Measurements from ENCODE around the gene LYPD6B. TPM values are rescaled to one million over a fixed set of nuclear protein-coding genes. Genes with fewer than 3 reads are reported as not detected.

Gene LYPD6B
- total RNA-seq, 2 donors from 2014 or later, result 9.3 to 9.9 TPM

GRCh38 chr2:148999451-148999921 is 39.0 kb upstream of the LYPD6B start:
- Histone ChIP-seq H3K4me1 (no peaks in the 10 kb centered on the region), H3K27ac (no peak overlapping the region), H3K4me3 (no peak overlapping the region), H3K36me3 (replicated peaks in 1 of 2; ENCODE audit: insufficient read depth in 1 of 2, low read depth in 2 of 2) (no peaks in the 10 kb centered on the region), H3K9me3 (no peaks in the 10 kb centered on the region), H3K27me3 (no peaks in the 10 kb centered on the region)
- WGBS, 2 donors, result 38 to 45% methylated on average over 7 of the region's 7 CpGs
- TF ChIP-seq POLR2A (IDR thresholded peaks at IDR 0.05) (no peak), CTCF (IDR thresholded peaks at IDR 0.05) (no peak)
- no peak for ATAC-seq
- no peak for DNase-seq
- intact Hi-C loops (cut with DNase I), result no loop called here

- intact Hi-C loops (cut with DNase I), result no loop called here
- Histone ChIP-seq H3K36me3 (replicated peaks in 1 of 2; ENCODE audit: insufficient read depth in 1 of 2, low read depth in 2 of 2) (no peaks in the 10 kb centered on the region), H3K9me3 (no peaks in the 10 kb centered on the region), H3K4me1 (no peaks in the 10 kb centered on the region), H3K27ac (no peak overlapping the region), H3K4me3 (no peak overlapping the region), H3K27me3 (no peaks in the 10 kb centered on the region)
- no peak for ATAC-seq
- TF ChIP-seq POLR2A (IDR thresholded peaks at IDR 0.05) (no peak), CTCF (IDR thresholded peaks at IDR 0.05) (no peak)
- DNase-seq, result no peak
- 58 to 61% methylated on average over 6 of the region's 6 CpGs for WGBS, 2 donors
Observed at GRCh38 chr2:149000158-149000938, 38.2 kb upstream of the LYPD6B start.

GRCh38 chr2:149001496-149001895 is 37.0 kb upstream of the LYPD6B start:
- intact Hi-C loops (cut with DNase I), result no loop called here
- no peaks in the 10 kb centered on the region for H3K4me1 ChIP-seq
- WGBS, 2 donors, result 76 to 83% methylated on average over 6 to 7 of the region's 7 CpGs
- H3K27me3 ChIP-seq, result no peaks in the 10 kb centered on the region
- no peaks in the 10 kb centered on the region for H3K36me3 ChIP-seq (replicated peaks in 1 of 2; ENCODE audit: insufficient read depth in 1 of 2, low read depth in 2 of 2)
- TF ChIP-seq CTCF (IDR thresholded peaks at IDR 0.05), result no peak
- TF ChIP-seq POLR2A (IDR thresholded peaks at IDR 0.05), result no peak
- no peak overlapping the region for H3K27ac ChIP-seq
- H3K9me3 ChIP-seq, result no peaks in the 10 kb centered on the region
- no peak for ATAC-seq
- DNase-seq, result no peak
- no peak overlapping the region for H3K4me3 ChIP-seq

- H3K36me3 ChIP-seq (replicated peaks in 1 of 2; ENCODE audit: insufficient read depth in 1 of 2, low read depth in 2 of 2), result no peaks in the 10 kb centered on the region
Observed at GRCh38 chr2:149002378-149002890, 36.1 kb upstream of the LYPD6B start.

More at GRCh38 chr2:149002378-149002890, 36.1 kb upstream of the LYPD6B start:
- H3K4me1 ChIP-seq, result no peaks in the 10 kb centered on the region
- TF ChIP-seq POLR2A (IDR thresholded peaks at IDR 0.05) (no peak), CTCF (IDR thresholded peaks at IDR 0.05) (no peak)
- no peak for DNase-seq
- WGBS, 2 donors, result 88 to 92% methylated on average over 14 of the region's 14 CpGs
- H3K27me3 ChIP-seq, result no peaks in the 10 kb centered on the region
- no peaks in the 10 kb centered on the region for H3K9me3 ChIP-seq
- no peak overlapping the region for H3K27ac ChIP-seq
- intact Hi-C loops (cut with DNase I), result no loop called here
- H3K4me3 ChIP-seq, result no peak overlapping the region
- ATAC-seq, result no peak

Measured in body of pancreas (tissue), 4 donors.